ENCODE data around the gene PRDX1. TPM values are rescaled to one million over a fixed set of nuclear protein-coding genes. Genes with fewer than 3 reads are reported as not detected.
"Not testable (repeated sequence)": the region's sequence is repeated elsewhere in the genome, so short reads cannot be mapped to it uniquely, and the experiment has no call there.

Gene PRDX1
- total RNA-seq, 2 donors from 2014 or later, result 344 to 571 TPM

DNA sequence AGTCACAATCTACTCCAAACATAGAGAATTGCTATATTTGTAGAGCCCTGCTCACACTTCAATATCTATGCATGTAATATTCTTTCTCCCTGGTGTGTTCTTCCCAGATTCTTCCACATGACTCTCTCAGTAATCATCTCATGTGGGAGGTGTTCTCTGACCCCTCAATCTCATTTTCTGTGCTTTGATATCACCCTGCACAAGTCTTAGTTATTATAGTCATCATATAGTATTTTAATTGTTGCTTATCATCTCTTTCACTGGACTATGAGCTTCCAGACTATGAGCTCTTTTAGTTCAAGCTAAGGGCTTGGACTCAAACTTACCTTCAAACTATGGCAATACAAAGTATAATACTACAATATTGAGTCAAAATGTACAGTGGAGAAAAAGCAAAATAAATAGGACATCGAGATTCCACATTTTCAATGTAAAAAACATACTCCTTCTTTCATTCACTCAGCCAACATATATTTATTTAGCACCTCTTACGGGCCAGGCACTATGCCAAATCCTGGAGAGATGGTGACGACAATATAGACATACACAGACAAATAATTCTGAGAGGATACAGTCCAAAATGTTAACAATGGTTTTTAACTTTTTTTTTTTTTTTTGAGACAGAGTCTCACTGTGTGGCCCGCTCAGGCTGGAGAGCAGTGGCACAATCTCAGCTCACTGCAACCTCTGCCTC is 43.4 kb downstream of the PRDX1 start:
- H3K9me3 Mint-ChIP-seq, result no peaks in the 10 kb centered on the region
- ATAC-seq (replicated peaks), result no peak
- no peak overlapping the region for H3K4me3 Mint-ChIP-seq
- H3K4me1 Mint-ChIP-seq, result no peaks in the 10 kb centered on the region
- no peaks in the 10 kb centered on the region for H3K27me3 Mint-ChIP-seq
- H3K27ac Mint-ChIP-seq, result no peak overlapping the region
- no peaks in the 10 kb centered on the region for H3K36me3 Mint-ChIP-seq (ENCODE audit: low read depth)

DNA sequence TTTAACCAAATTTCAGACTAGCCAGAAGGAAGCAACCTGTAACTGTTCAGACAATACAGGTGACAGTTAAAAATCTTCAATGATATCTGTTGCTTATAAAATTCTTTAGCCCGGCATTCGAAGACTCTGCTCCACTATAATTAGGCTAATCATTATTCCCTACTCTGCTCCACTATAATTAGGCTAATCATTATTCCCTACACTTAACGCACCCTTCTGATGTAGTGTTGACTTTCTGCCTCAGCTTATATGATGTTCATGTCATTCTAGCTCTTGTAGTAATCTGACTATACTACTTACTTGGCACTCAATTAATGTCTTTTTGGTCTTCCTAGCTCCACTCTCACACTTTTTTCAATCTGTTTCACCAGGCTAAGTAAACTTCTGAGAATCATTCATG is 44.0 kb downstream of the PRDX1 start:
- no peak for ATAC-seq (replicated peaks)
- Mint-ChIP-seq H3K9me3 (no peaks in the 10 kb centered on the region), H3K4me1 (no peaks in the 10 kb centered on the region), H3K27me3 (no peaks in the 10 kb centered on the region), H3K36me3 (ENCODE audit: low read depth) (no peaks in the 10 kb centered on the region), H3K4me3 (no peak overlapping the region), H3K27ac (no peak overlapping the region)

DNA sequence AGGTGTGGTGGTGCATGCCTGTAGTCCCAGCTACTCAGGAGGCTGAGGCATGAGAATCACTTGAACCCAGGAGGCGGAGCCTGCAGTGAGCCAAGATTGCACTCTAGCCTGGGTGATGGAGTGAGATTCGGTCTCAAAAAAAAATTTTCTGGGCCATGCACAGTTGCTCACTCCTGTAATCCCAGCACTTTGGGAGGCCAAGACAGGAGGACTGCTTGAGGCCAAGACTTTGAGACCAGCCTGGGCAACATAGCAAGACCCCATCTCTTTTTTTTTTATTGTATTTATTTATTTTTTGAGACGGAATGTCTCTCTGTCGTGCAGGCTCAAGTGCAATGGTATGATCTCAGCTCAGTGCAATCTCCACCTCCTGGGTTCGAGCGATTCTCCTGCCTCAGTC is 47.5 kb downstream of the PRDX1 start:
- H3K9me3 Mint-ChIP-seq; H3K4me3 Mint-ChIP-seq; H3K36me3 Mint-ChIP-seq (ENCODE audit: low read depth); H3K27me3 Mint-ChIP-seq; H3K4me1 Mint-ChIP-seq; H3K27ac Mint-ChIP-seq; ATAC-seq (replicated peaks): not testable (repeated sequence)

DNA sequence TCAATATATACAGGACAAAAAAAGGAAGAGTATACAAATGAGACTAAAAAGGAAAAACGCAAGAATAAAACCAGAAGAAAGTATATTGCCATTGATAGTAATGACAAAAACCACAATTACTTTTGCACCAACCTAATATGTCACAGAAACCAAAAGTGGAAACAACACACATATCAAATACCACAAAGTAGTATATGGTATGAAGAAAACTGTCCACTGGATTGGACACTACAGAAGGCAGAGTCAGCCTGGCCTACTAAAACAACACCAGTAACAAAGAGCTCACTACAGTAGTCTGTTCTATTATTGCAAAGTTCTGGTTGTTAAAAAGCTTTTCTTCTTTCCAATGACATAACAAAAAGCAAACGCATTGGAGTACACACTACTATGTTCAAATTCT is 48.4 kb downstream of the PRDX1 start:
- no peak for ATAC-seq (replicated peaks)
- H3K4me3 Mint-ChIP-seq, result no peak overlapping the region
- H3K36me3 Mint-ChIP-seq (ENCODE audit: low read depth), result no peaks in the 10 kb centered on the region
- no peak overlapping the region for H3K27ac Mint-ChIP-seq
- no peaks in the 10 kb centered on the region for H3K9me3 Mint-ChIP-seq
- no peaks in the 10 kb centered on the region for H3K27me3 Mint-ChIP-seq
- H3K4me1 Mint-ChIP-seq, result no peaks in the 10 kb centered on the region

DNA sequence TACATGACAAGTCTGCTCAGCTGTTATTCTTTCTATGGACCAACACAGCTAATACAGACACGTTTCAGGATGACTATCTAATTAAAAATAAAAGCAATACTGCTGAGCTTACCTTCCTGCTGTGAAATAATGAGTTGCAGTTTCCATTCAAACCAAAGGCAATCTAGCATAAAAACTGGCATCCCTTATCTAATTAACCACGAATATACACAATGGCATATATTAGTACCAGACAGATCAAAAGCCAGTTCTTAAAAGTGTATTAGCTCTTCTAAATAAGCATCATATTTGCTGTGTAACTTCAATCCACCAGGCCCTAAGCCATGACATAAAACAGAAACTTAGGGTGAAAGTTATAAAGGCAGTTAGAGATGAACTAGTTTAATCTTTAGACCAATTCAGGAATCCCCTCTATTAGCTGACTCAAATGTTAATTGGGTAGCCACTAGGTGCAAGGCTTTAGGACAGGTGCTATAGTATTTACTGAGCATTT is 51.3 kb downstream of the PRDX1 start:
- H3K4me1 Mint-ChIP-seq, result no peaks in the 10 kb centered on the region
- H3K27me3 Mint-ChIP-seq, result no peaks in the 10 kb centered on the region
- ATAC-seq (replicated peaks), result peak; percentile 18
- H3K4me3 Mint-ChIP-seq, result no peak overlapping the region
- H3K36me3 Mint-ChIP-seq (ENCODE audit: low read depth), result no peaks in the 10 kb centered on the region
- no peak overlapping the region for H3K27ac Mint-ChIP-seq
- no peaks in the 10 kb centered on the region for H3K9me3 Mint-ChIP-seq

DNA sequence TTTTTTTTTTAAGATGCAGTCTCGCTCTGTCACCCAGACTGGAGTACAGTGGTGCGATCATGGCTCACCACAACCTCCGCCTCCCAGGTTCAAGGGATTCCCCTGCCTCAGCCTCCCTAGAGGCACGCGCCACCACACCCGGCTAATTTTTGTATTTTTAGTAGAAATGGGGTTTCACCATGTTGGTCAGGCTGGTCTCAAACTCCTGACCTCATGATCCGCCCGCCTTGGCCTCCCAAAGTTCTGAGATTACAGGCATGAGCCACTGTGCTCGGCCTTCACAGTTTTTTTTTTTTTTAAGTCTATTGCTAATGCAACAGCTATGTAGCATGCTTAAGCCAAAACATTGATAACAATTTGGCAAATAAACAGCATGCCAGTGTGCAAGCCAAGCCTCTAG is 54.3 kb downstream of the PRDX1 start:
- H3K4me3 Mint-ChIP-seq; H3K9me3 Mint-ChIP-seq; H3K27ac Mint-ChIP-seq; H3K4me1 Mint-ChIP-seq; H3K36me3 Mint-ChIP-seq (ENCODE audit: low read depth); H3K27me3 Mint-ChIP-seq: not testable (repeated sequence)
- ATAC-seq (replicated peaks), result peak; percentile 69

DNA sequence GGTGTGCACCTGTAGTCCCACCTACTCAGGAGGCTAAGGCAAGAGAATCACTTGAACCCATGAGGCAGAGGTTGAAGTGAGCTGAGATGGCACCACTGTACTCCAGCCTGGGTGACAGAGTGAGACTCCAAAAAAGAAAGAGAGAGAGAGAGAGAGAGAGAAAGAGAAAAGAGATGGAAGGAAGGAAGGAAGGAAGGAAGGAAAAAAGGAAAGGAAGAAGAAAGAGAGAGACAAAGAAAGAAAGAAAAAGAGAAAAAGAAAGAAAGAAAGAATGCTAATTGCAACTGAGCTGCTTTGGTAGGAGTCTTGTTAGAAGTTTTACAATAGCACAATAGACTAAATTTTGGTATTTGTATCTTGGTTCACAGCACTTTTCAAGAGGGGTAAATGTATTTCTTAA is 56.4 kb downstream of the PRDX1 start:
- no peaks in the 10 kb centered on the region for H3K4me1 Mint-ChIP-seq
- H3K4me3 Mint-ChIP-seq, result no peak overlapping the region
- no peak overlapping the region for H3K27ac Mint-ChIP-seq
- H3K9me3 Mint-ChIP-seq, result no peaks in the 10 kb centered on the region
- no peaks in the 10 kb centered on the region for H3K27me3 Mint-ChIP-seq
- no peak for ATAC-seq (replicated peaks)
- H3K36me3 Mint-ChIP-seq (ENCODE audit: low read depth), result no peaks in the 10 kb centered on the region

Other genes with a start within 250 kb of the PRDX1 start
- 10 to 100 TPM in 1 of 2 donors, 1 to 10 TPM in 1; 4.5 to 22.6 TPM for gene HPDL, start 195.0 kb downstream of the PRDX1 start, total RNA-seq
- gene TOE1, start 181.7 kb downstream of the PRDX1 start, total RNA-seq, result 10 to 100 TPM; 23.2 to 35.8 TPM
- 10 to 100 TPM; 23.5 to 35.4 TPM for gene MUTYH, start 181.4 kb downstream of the PRDX1 start, total RNA-seq
- 1 to 10 TPM; 2.7 to 8.9 TPM for gene TESK2, start 30.7 kb downstream of the PRDX1 start, total RNA-seq
- gene CCDC163, start 21.8 kb downstream of the PRDX1 start, total RNA-seq, result 1 to 10 TPM; 3.4 TPM
- 1 to 10 TPM; 3.7 to 4.9 TPM for gene MMACHC, start 21.6 kb downstream of the PRDX1 start, total RNA-seq
- gene AKR1A1, start 28.9 kb upstream of the PRDX1 start, total RNA-seq, result 100 to 1,000 TPM; 121 to 151 TPM
- 100 to 1,000 TPM; 113 to 224 TPM for gene NASP, start 62.2 kb upstream of the PRDX1 start, total RNA-seq
- gene CCDC17, start 102.2 kb upstream of the PRDX1 start, total RNA-seq, result 1 to 10 TPM; 4.4 to 4.7 TPM
- 100 to 1,000 TPM; 105 to 129 TPM for gene GPBP1L1, start 164.6 kb upstream of the PRDX1 start, total RNA-seq
- 10 to 100 TPM; 26.6 to 28.8 TPM for gene TMEM69, start 166.3 kb upstream of the PRDX1 start, total RNA-seq
- 10 to 100 TPM; 10.0 to 15.4 TPM for gene IPP, start 228.8 kb upstream of the PRDX1 start, total RNA-seq

All from activated T-helper 17 cell treated with anti-CD3 and anti-CD28 coated beads, Interleukin-2, amount 50 U/mL, for 72 hours (primary cell).